ENCODE results near the gene B4GALT1. TPM values are rescaled to one million over a fixed set of nuclear protein-coding genes. Genes with fewer than 3 reads are reported as not detected.

B4GALT1 gene
- total and polyA plus RNA-seq, 2 of the 8 experiments (the other 6 are each of a cell fraction or from before 2014, with no cell fraction given), result 12.8 to 18.2 TPM

DNA sequence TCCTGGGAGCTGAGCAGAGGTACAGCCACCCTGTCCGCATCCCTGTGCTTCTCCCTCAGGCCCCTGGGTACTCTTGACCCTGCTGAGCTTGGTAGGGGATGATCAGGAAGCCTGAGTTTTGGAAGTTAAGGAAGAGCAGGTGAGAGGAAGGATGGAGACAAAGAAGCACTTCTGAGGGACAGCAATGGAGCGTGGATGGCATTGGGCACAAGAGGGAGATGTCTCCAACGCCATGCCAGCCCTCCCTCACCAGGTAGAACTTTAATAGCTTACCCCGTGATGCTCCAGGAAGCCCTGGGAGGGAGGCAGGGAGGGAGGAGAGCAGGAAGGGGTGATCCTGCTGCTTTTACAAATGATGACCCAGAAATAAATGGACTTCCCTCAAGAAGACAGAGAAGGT lies 60.8 kb downstream of the B4GALT1 start:
- Histone ChIP-seq H3K4me1 (replicated peaks in 1 of 4; ENCODE audit: control insufficient read depth in 3 of 4, insufficient read depth in 4 of 4, low read length in 3 of 4) (peaks cover 0 to 3% (median 0%) of the 10 kb centered on the region in 4 experiments; a peak in 1 of 7 replicates), H3K27ac (ENCODE audit: low read depth, low read length) (no peak overlapping the region), H3K79me2 (ENCODE audit: control insufficient read depth in 1 of 2, insufficient read depth in 2 of 2, low read length in 2 of 2) (no peaks in the 10 kb centered on the region), H3K4me2 (ENCODE audit: insufficient read depth in 1 of 2, low read depth in 2 of 2, low read length in 2 of 2) (no peak overlapping the region), H3K56ac (replicated peaks; ENCODE audit: insufficient read length, low read depth, low read length) (no peak overlapping the region), H2BK20ac (ENCODE audit: low read length) (no peak overlapping the region), H3K4ac (replicated peaks; ENCODE audit: insufficient read length, low read depth, low read length) (no peak overlapping the region), H4K5ac (ENCODE audit: insufficient read length, low read depth, low read length) (no peak overlapping the region), H3K4me3 (ENCODE audit: extremely low read depth in 1 of 4, insufficient read depth in 2 of 4, low read depth in 3 of 4, low read length in 4 of 4) (no peak overlapping the region), H2BK120ac (replicated peaks; ENCODE audit: low read depth, low read length) (no peak overlapping the region), H4K91ac (replicated peaks; ENCODE audit: insufficient read length, low read length) (no peak overlapping the region), H3K23ac (ENCODE audit: insufficient read length) (no peak overlapping the region), H2BK15ac (ENCODE audit: low read length) (no peak overlapping the region), H3K27me3 (replicated peaks in 1 of 4; ENCODE audit: control insufficient read depth in 3 of 4, extremely low read depth in 1 of 4, insufficient read depth in 3 of 4, low read length in 3 of 4) (no peaks in the 10 kb centered on the region), H3K23me2 (ENCODE audit: low read depth, low read length) (no peaks in the 10 kb centered on the region), H2AFZ (ENCODE audit: low read length) (no peak overlapping the region), H3K9me3 (ENCODE audit: insufficient read depth in 2 of 2, low read depth in 1 of 2, low read length in 1 of 2) (no peaks in the 10 kb centered on the region), H3K18ac (ENCODE audit: extremely low read depth, low read length) (no peak overlapping the region), H2BK5ac (ENCODE audit: low read depth, low read length) (no peak overlapping the region), H4K20me1 (replicated peaks in 1 of 2; ENCODE audit: control insufficient read depth in 1 of 2, insufficient read depth in 2 of 2, low read length in 2 of 2) (no peaks in the 10 kb centered on the region), H2AK5ac (ENCODE audit: low read depth, low read length) (peak overlapping the region; percentile 85; the same call in 1 of the 2 replicates), H3K79me1 (ENCODE audit: low read depth, low read length) (no peaks in the 10 kb centered on the region), H3K9ac (replicated peaks in 1 of 4; ENCODE audit: extremely low read depth in 1 of 4, low read depth in 3 of 4, low read length in 3 of 4) (no peak overlapping the region), H3K14ac (ENCODE audit: insufficient read length) (no peak overlapping the region), H3K36me3 (ENCODE audit: control insufficient read depth in 2 of 4, insufficient read depth in 4 of 4, low read length in 3 of 4) (no peaks in the 10 kb centered on the region), H2BK12ac (ENCODE audit: low read depth, low read length) (0 out of 2 replicates have a peak overlapping the region, but pooled peaks have one; percentile 50), H4K8ac (ENCODE audit: extremely low read depth, insufficient read depth, low read length) (no peak overlapping the region)
- CTCF ChIA-PET (ENCODE audit: partially characterized antibody), result no interaction called here
- WGBS, 2 experiments (ENCODE audit: extremely low coverage in 1 of 2, insufficient coverage in 1 of 2, insufficient read length in 1 of 2, insufficient replicate concordance in 2 of 2, low coverage in 1 of 2, low lambda C conversion rate in 2 of 2, missing lambda C conversion rate in 1 of 2), result 88% methylated on average over 4 of the region's 4 CpGs; no CpG with 5 or more reads in 1 of the 2 experiments
- POLR2A ChIA-PET (ENCODE audit: partially characterized antibody), result no interaction called here
- no peak for TF ChIP-seq EP300 (IDR thresholded peaks at IDR 0.05; ENCODE audit: borderline replicate concordance in 1 of 2, low read depth in 2 of 2, low read length in 2 of 2)
- no peak for TF ChIP-seq BCL11A (IDR thresholded peaks at IDR 0.05; ENCODE audit: low read depth in 2 of 2, low read length in 2 of 2)
- no peak for TF ChIP-seq BRCA1 (IDR thresholded peaks at IDR 0.05; ENCODE audit: low read depth, low read length)
- TF ChIP-seq SP2 (IDR thresholded peaks at IDR 0.05; ENCODE audit: low read length), result no peak
- TF ChIP-seq TAF7 (optimal IDR thresholded peaks at IDR 0.05; ENCODE audit: borderline replicate concordance, low read depth, low read length), result no peak
- TF ChIP-seq CREB1 (IDR thresholded peaks at IDR 0.05), result no peak
- no peak for TF ChIP-seq YY1 (IDR thresholded peaks at IDR 0.05; ENCODE audit: low read depth, low read length)
- FAIRE-seq (no peak), DNase-seq (ENCODE audit: low read depth in 1 of 2, low spot score in 2 of 2) (no peak)
